Left cardiac atrium (tissue), 4 donors: ENCODE data around the gene CSNK1A1. TPM values are rescaled to one million over a fixed set of nuclear protein-coding genes. Genes with fewer than 3 reads are reported as not detected.
"Not testable (repeated sequence)": the region's sequence is repeated elsewhere in the genome, so short reads cannot be mapped to it uniquely, and the experiment has no call there.

ENCODE experiments used
- ATAC-seq, 2 donors: fragments of 200-7000 bp; cut with Tn5 transposase; one replicate each; pipeline ENCODE4 v1.9.1; 2020; ENCODE audit warnings: mild to moderate bottlenecking in 2 of 2, moderate library complexity in 2 of 2
- DNase-seq: peaks from one replicate; pipeline ENCODE4 v3.0.0-alpha.2; 2020
- intact Hi-C, 2 donors: fragments of 100-400 bp; cut with DNase I; formaldehyde crosslinking; loops; one replicate each; pipeline versions ENCODE4 v1.14.1 to v1.15.1; 2022 to 2023
- total RNA-seq, 2 donors: library from RNA; stranded (reverse); fragmentation: NEBNext Ultra II Directional; extraction: Animal tissue kit (Norgen Biotek cat#: 25700); gene quantifications; one replicate each; pipeline ENCODE4 v1.2.1, GENCODE V29; 2021
- donor health status: DM: no; HTN: yes; CAD: no.
- donor health status: DM: no; HTN: yes; CAD: no; lungs with severe emphysema.
- donor health status: DM: yes; HTN: yes; CAD: no.
- donor health status: Dilated cardiomyopathy.

The CSNK1A1 gene
- total RNA-seq, 2 donors from 2014 or later = 212 to 342 TPM

DNA sequence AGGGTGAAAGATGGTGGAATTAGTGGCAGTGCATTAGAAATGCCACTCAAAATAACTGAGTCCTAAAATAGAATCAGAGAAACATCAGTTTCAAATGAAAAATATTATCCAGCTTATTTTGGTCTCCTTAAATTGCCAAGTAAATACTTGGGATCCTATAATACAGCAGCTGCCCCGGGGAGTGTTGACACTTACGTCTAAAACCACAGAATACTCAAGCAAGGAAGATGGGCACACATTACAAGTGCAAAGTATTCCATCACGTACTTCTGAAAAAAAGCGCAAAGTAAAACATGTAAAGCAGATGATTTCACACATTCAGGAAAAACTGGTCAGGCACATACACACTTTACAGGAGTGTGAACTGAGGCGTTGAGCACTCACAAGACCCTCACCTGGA is 27.7 kb upstream of the CSNK1A1 start:
- DNase-seq (no peak), ATAC-seq (no peak)
- intact Hi-C loops = no loop called here

DNA sequence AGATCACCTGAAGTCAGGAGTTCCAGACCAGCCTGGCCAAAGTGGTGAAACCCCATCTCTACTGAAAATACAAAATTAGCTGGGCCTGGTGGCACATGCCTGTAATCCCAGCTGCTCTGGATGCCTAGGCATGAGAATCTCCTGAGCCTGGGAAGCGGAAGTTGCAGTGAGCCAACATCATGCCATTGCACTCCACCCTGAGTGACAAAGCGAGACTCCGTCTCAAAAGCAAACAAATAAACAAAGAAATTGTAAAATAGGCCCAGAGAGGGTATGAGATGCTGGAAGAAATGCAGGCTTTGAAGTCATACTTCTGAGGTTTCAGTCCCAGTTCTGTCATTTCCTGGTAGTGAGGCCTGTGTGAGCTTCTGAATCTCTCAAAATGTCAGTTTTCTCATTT is 24.8 kb upstream of the CSNK1A1 start:
- ATAC-seq = no peak
- intact Hi-C loops = no loop called here
- no peak for DNase-seq

DNA sequence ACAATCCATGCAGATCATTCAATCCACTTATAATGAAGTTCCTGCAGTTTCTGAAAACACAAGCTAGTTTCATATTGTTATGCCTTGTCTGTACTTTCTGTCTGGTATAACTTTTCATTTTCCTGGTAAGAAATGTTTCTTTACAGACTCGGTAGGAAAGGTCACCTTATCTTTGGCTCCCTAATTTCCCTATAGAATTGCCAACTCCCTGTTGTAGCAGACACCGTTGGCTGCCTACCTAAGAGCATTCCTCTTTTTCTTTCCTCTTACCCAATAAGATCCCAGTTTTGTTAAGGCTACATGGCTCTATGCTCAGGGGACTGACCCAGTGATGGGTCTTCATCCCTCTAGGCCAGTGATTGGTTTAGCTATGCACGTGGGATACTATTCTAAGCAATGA is 23.9 kb upstream of the CSNK1A1 start:
- DNase-seq = no peak
- no peak for ATAC-seq
- intact Hi-C loops = no loop called here

GRCh38 chr5:149572576-149573231 is 21.5 kb upstream of the CSNK1A1 start:
- intact Hi-C loops = no loop called here
- ATAC-seq = no peak

DNA sequence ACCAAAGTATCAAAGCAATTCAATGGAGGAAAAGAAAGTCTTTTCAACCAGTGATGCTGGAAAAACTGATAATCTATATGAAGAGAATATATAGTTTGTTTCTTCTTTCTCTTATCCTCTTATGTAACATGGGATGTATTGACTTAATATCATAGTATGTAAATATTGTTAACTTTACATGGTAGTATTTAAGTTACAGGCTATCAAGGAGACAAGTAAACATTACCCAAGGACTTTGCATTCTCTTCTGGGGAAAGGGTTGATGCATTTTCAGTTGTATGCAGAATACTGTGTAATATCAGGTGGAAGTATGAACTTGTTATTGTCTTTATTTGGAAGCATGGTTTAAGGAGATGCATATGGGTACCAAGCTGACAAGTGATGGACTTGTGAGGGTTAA is 20.9 kb upstream of the CSNK1A1 start:
- ATAC-seq (no peak), DNase-seq (no peak)
- intact Hi-C loops = no loop called here

More at GRCh38 chr5:149572576-149573231, 21.5 kb upstream of the CSNK1A1 start:
- no peak for DNase-seq

- no peak for DNase-seq
- intact Hi-C loops = loop anchor here (5.0 to 10.0 kb wide), 2 partner anchors 185 to 422 kb away; partner anchors contain the start of gene ABLIM3 (in 1 of the 2)
- no peak for ATAC-seq
Measured at GRCh38 chr5:149567226-149567625, 16.0 kb upstream of the CSNK1A1 start.

GRCh38 chr5:149564542-149565140 is 13.4 kb upstream of the CSNK1A1 start:
- intact Hi-C loops = loop anchor here (2.0 to 10.0 kb wide), 5 partner anchors 122 to 420 kb away; partner anchors contain the start of gene ABLIM3 (in 1 of the 2)
- DNase-seq = not testable (repeated sequence)

GRCh38 chr5:149563466-149563865 is 12.2 kb upstream of the CSNK1A1 start:
- ATAC-seq = no peak
- no peak for DNase-seq
- intact Hi-C loops = loop anchor here (5.0 to 10.0 kb wide), 3 partner anchors 121 to 419 kb away; partner anchors contain the start of gene ABLIM3 (in 1 of the 2)

More at GRCh38 chr5:149564542-149565140, 13.4 kb upstream of the CSNK1A1 start:
- peak; percentile 82 for ATAC-seq

DNA sequence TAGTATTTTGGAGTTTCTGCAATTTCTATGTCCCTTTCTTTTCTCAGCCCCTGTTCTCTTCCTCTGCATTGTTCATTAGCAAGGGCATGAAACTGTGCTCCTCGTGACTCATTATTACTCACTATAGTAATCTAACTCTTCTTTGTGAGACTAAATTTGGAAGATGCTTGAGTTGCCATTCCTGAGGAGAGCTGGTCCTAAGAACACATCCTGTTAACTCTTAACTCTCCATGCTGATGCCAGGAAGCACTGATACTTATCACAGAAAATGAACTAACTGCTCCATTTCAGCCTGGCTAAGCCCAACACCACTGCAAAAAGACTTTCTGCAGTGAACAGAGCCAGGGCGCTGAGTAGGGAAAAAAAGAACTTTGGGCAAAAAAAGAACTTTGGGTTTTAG is 10.6 kb upstream of the CSNK1A1 start:
- DNase-seq = no peak
- peak; percentile 87 to 95 for ATAC-seq
- intact Hi-C loops = loop anchor here (5.0 to 10.0 kb wide), 3 partner anchors 120 to 417 kb away; partner anchors contain the start of gene ABLIM3 (in 1 of the 2)

DNA sequence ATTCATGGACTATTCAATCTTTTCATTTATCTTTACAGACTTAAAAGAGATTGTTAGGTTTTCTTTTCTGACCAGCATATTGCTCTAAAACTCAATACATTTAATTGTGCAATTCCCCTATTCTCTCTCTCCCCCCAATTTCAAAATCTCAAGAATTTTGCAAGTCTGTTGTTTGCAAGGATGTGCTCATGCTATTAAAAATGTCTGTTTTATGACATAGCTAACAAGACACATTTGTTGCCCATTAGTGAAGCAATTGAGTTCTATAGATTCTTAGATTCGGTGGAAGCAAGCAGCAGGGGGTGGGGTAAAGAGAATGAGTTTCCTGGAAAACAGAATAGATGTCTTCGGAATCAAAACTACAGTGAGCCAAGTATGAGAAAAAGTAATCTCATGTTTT is 8.5 kb upstream of the CSNK1A1 start:
- no peak for DNase-seq
- intact Hi-C loops = loop anchor here (5.0 to 10.0 kb wide), 3 partner anchors 117 to 415 kb away; partner anchors contain the start of gene ABLIM3 (in 1 of the 2)
- ATAC-seq = no peak

DNA sequence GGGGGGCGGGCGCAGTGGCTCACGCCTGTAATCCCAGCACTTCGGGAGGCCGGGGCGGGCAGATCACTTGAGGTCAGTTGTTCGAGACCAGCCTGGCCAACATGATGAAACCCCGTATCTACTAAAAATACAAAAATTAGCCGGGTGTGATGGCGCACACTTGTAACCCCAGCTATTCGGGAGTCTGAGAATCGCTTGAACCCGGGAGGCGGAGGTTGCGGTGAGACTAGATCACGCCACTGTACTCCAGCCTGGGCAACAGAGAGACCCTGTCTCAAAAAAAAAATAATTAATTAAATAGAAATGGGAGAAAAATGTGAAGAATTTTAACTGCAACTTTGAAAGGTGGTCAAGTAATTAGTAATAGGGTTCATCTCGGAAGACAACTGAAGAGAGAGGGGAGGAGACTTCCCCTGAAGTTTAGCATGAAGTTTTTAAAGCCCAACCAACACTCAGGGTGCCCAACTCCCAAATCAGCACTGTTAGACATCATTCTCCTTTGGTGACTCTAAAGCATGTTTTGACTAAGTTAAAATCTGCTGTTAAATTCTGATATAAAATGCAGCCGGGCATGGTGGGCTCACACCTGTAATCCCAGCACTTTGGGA is 1.4 kb upstream of the CSNK1A1 start:
- intact Hi-C loops = loop anchor here (5.0 kb wide), 2 partner anchors 100 to 170 kb away; no protein-coding TSS in a partner anchor
- no peak for ATAC-seq
- no peak for DNase-seq

DNA sequence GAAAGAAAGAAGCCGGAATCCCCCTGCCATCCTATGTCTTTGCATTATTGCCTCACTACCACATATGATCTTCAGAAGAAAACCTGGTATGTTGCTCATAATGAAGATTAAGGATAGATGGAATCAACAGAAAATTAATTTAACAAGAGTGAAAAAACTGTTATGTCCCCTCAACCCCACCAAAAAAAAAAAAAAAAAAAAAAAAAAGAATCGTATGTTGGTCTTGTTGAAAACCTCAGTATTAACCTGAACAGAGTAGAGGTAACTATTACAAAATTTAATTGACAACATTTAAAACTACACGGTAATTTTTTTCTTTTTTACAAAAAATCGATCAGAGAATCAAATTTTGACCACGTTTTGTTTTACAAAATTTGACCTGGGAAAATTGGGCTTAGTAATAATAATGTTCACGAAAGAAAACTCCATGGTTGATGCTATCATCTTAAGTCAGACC is 827 bp upstream of the CSNK1A1 start:
- intact Hi-C loops = loop anchor here (5.0 kb wide), 2 partner anchors 100 to 170 kb away; no protein-coding TSS in a partner anchor
- DNase-seq (no peak), ATAC-seq (no peak)

- ATAC-seq (peak; percentile 16 to 32), DNase-seq (no peak)
- intact Hi-C loops = loop anchor here (2.0 to 5.0 kb wide), 3 partner anchors 98 to 168 kb away; no protein-coding TSS in a partner anchor
Measured at GRCh38 chr5:149550594-149551226, 529 bp downstream of the CSNK1A1 start.

GRCh38 chr5:149550268-149550583 is 1.0 kb downstream of the CSNK1A1 start:
- intact Hi-C loops = loop anchor here (2.0 to 5.0 kb wide), 3 partner anchors 98 to 168 kb away; no protein-coding TSS in a partner anchor
- ATAC-seq = peak in 1 of 2 donors; percentile 25
- DNase-seq = no peak

- ATAC-seq = no peak
- no peak for DNase-seq
- intact Hi-C loops = loop anchor here (2.0 to 10.0 kb wide), 4 partner anchors 55 to 167 kb away; no protein-coding TSS in a partner anchor
Measured at GRCh38 chr5:149549461-149550267, 1.6 kb downstream of the CSNK1A1 start.

DNA sequence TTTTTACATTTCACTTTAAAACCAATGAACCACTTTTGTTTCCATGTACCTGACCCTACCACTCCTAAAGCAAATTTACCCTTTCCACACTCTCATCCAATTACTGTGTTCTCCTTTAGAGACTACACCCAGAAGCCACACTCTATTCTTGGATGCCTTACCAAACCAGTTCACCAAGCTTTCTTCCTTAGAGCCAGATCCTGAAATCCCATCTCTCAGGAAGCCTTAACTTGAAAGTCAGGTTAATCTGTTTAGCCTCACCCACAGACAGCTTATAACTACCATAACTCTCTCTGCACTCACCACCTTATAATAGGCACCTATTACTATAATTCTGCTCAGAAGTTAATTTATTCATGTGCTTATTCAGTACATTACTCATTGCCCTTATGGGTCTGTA is 4.3 kb downstream of the CSNK1A1 start:
- intact Hi-C loops = loop anchor here in 1 of 2 donors (10.0 kb wide), 1 partner anchor 52 kb away; no protein-coding TSS in a partner anchor
- ATAC-seq = no peak

GRCh38 chr5:149545327-149545726 is 5.9 kb downstream of the CSNK1A1 start:
- no peak for ATAC-seq
- DNase-seq = no peak
- intact Hi-C loops = loop anchor here in 1 of 2 donors (10.0 kb wide), 1 partner anchor 51 kb away; no protein-coding TSS in a partner anchor

More for the DNA sequence above, 4.3 kb downstream of the CSNK1A1 start:
- DNase-seq = no peak

DNA sequence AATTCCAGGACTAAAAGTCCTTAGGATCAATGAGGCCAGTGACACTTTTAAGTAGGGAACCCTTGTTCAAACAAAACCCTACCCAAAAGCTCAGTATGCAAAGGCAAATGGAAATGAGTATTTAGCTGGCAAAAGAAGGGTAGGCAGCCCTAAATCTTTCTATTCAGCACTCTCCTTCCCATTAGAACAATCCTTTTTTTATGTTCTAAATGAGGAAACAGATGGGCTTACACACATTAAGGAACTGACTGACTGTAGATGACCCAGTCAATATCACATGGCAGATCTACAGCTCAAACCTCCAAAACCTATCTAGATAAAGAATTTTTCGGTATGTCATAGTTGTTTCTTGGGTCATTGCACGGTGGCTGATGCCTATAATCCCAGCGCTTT is 7.2 kb downstream of the CSNK1A1 start:
- intact Hi-C loops = loop anchor here in 1 of 2 donors (10.0 kb wide), 1 partner anchor 49 kb away; no protein-coding TSS in a partner anchor
- ATAC-seq (peak in 1 of 2 donors; percentile 17), DNase-seq (no peak)
